ENCODE data around the gene GLRA1. TPM values are rescaled to one million over a fixed set of nuclear protein-coding genes. Genes with fewer than 3 reads are reported as not detected.

Gene GLRA1
- total RNA-seq, 1 donor from 2014 or later, result not detected

GRCh38 chr5:151799407-151799806 is 125.2 kb downstream of the GLRA1 start:
- TF ChIP-seq CTCF (IDR thresholded peaks at IDR 0.05; ENCODE audit: unreplicated experiment), result no peak
- H3K27me3 Mint-ChIP-seq (ENCODE audit: unreplicated experiment), result no peaks in the 10 kb centered on the region
- H3K9me3 Mint-ChIP-seq (ENCODE audit: unreplicated experiment), result no peaks in the 10 kb centered on the region
- no peak for DNase-seq (ENCODE audit: low spot score)
- H3K36me3 Mint-ChIP-seq (ENCODE audit: low read depth, unreplicated experiment), result peaks cover 14% of the 10 kb centered on the region
- H3K27ac Mint-ChIP-seq (ENCODE audit: unreplicated experiment), result no peak overlapping the region
- H3K4me1 Mint-ChIP-seq (ENCODE audit: unreplicated experiment), result no peaks in the 10 kb centered on the region
- H3K4me3 Mint-ChIP-seq (ENCODE audit: unreplicated experiment), result no peak overlapping the region

DNA sequence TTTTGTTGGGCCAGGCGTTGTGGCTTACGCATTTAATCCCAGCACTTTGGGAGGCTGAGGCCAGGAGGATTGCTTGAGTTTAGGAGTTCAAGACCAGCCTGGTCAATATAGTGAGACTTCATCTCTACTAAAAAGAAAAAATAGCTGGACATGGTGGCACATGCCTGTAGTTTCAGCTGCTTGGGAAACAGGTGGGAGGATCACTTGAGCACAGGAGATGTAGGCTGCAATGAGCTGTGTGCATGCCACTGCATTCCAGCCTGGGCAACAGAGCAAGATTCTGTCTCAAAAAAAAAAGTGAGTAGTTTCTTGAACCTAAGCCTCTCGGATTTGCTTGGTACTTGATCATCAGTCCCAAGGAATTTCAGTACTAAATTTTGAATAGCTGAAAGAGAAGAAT is 126.0 kb downstream of the GLRA1 start:
- H3K36me3 Mint-ChIP-seq (ENCODE audit: low read depth, unreplicated experiment), result peaks cover 19% of the 10 kb centered on the region

GRCh38 chr5:151795426-151795825 is 129.2 kb downstream of the GLRA1 start:
- no peak overlapping the region for H3K4me3 Mint-ChIP-seq (ENCODE audit: unreplicated experiment)
- no peak overlapping the region for H3K27ac Mint-ChIP-seq (ENCODE audit: unreplicated experiment)
- H3K9me3 Mint-ChIP-seq (ENCODE audit: unreplicated experiment), result no peaks in the 10 kb centered on the region
- H3K4me1 Mint-ChIP-seq (ENCODE audit: unreplicated experiment), result no peaks in the 10 kb centered on the region
- H3K27me3 Mint-ChIP-seq (ENCODE audit: unreplicated experiment), result no peaks in the 10 kb centered on the region
- no peak for DNase-seq (ENCODE audit: low spot score)
- TF ChIP-seq CTCF (IDR thresholded peaks at IDR 0.05; ENCODE audit: unreplicated experiment), result no peak
- peaks cover 24% of the 10 kb centered on the region for H3K36me3 Mint-ChIP-seq (ENCODE audit: low read depth, unreplicated experiment)

More for the DNA sequence above, 126.0 kb downstream of the GLRA1 start:
- H3K27me3 Mint-ChIP-seq (ENCODE audit: unreplicated experiment), result no peaks in the 10 kb centered on the region
- H3K9me3 Mint-ChIP-seq (ENCODE audit: unreplicated experiment), result no peaks in the 10 kb centered on the region
- no peaks in the 10 kb centered on the region for H3K4me1 Mint-ChIP-seq (ENCODE audit: unreplicated experiment)
- H3K27ac Mint-ChIP-seq (ENCODE audit: unreplicated experiment), result no peak overlapping the region
- DNase-seq (ENCODE audit: low spot score), result no peak
- no peak overlapping the region for H3K4me3 Mint-ChIP-seq (ENCODE audit: unreplicated experiment)
- no peak for TF ChIP-seq CTCF (IDR thresholded peaks at IDR 0.05; ENCODE audit: unreplicated experiment)

DNA sequence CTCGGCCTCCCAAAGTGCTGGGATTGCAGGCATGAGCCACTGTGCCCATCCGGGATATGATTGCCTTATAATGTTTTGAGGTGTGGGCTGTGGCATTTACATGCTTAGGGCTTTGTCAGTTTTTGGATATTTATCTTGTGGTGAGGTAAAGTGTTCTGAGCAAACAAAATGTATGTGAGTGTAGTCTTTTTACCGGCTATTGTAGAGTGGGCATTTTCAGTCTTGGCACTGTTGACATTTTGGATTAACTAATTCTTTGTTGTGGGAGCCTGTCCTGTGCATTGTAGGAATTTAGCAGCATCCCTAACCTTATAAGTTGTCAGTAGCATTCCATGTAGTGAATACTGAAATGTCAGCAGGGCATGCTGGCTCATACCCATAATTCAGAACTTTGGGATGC is 131.3 kb downstream of the GLRA1 start:
- no peaks in the 10 kb centered on the region for H3K4me1 Mint-ChIP-seq (ENCODE audit: unreplicated experiment)
- peaks cover 25% of the 10 kb centered on the region for H3K36me3 Mint-ChIP-seq (ENCODE audit: low read depth, unreplicated experiment)
- no peak for DNase-seq (ENCODE audit: low spot score)
- TF ChIP-seq CTCF (IDR thresholded peaks at IDR 0.05; ENCODE audit: unreplicated experiment), result no peak
- no peaks in the 10 kb centered on the region for H3K27me3 Mint-ChIP-seq (ENCODE audit: unreplicated experiment)
- H3K27ac Mint-ChIP-seq (ENCODE audit: unreplicated experiment), result no peak overlapping the region
- no peak overlapping the region for H3K4me3 Mint-ChIP-seq (ENCODE audit: unreplicated experiment)
- no peaks in the 10 kb centered on the region for H3K9me3 Mint-ChIP-seq (ENCODE audit: unreplicated experiment)

GRCh38 chr5:151787817-151788216 is 136.8 kb downstream of the GLRA1 start:
- TF ChIP-seq CTCF (IDR thresholded peaks at IDR 0.05; ENCODE audit: unreplicated experiment), result no peak
- H3K36me3 Mint-ChIP-seq (ENCODE audit: low read depth, unreplicated experiment), result peaks cover 16% of the 10 kb centered on the region
- no peak for DNase-seq (ENCODE audit: low spot score)
- no peak overlapping the region for H3K4me3 Mint-ChIP-seq (ENCODE audit: unreplicated experiment)
- H3K9me3 Mint-ChIP-seq (ENCODE audit: unreplicated experiment), result no peaks in the 10 kb centered on the region
- peaks cover 2% of the 10 kb centered on the region for H3K4me1 Mint-ChIP-seq (ENCODE audit: unreplicated experiment)
- no peaks in the 10 kb centered on the region for H3K27me3 Mint-ChIP-seq (ENCODE audit: unreplicated experiment)
- no peak overlapping the region for H3K27ac Mint-ChIP-seq (ENCODE audit: unreplicated experiment)

All from endothelial cell (in vitro differentiated cells).